ENCODE data around the gene ZBTB16.

DNA sequence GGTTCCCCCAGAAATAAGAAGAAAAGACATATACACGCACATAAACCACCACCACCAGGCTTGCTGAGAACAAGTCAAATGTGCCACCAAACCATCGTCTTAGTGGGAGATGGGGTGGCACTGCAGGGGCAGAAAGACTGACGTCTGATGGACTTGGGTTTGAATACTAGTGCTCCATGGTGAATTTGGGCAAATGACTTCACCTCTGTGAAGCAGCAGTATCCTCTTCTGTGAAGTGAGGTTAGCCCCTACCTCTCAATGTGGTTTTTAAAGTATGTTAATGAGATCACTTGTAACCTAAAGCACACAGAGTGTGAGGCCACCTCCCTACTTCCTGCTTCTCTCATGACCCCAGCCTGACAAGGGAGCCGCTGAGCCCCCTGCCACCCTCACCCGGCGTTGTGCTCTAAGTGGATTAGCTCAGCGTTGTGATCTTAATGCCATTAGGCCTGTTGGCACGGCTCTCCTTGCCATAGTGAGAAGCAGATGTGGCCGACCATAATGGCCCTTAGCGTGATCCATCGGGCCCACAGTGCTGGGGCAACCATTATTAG, 14.4 kb downstream of the ZBTB16 start:
- TF ChIP-seq RFX5 (IDR thresholded peaks at IDR 0.05; ENCODE audit: low read depth, low read length): no peak
- no peak for TF ChIP-seq MXI1 (IDR thresholded peaks at IDR 0.05; ENCODE audit: borderline replicate concordance, low read depth, low read length)
- TF ChIP-seq, protein P1, sequence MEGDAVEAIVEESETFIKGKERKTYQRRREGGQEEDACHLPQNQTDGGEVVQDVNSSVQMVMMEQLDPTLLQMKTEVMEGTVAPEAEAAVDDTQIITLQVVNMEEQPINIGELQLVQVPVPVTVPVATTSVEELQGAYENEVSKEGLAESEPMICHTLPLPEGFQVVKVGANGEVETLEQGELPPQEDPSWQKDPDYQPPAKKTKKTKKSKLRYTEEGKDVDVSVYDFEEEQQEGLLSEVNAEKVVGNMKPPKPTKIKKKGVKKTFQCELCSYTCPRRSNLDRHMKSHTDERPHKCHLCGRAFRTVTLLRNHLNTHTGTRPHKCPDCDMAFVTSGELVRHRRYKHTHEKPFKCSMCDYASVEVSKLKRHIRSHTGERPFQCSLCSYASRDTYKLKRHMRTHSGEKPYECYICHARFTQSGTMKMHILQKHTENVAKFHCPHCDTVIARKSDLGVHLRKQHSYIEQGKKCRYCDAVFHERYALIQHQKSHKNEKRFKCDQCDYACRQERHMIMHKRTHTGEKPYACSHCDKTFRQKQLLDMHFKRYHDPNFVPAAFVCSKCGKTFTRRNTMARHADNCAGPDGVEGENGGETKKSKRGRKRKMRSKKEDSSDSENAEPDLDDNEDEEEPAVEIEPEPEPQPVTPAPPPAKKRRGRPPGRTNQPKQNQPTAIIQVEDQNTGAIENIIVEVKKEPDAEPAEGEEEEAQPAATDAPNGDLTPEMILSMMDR (conservative IDR thresholded peaks at IDR 0.05; ENCODE audit: low read depth, low read length): no peak
- TF ChIP-seq, protein P2, sequence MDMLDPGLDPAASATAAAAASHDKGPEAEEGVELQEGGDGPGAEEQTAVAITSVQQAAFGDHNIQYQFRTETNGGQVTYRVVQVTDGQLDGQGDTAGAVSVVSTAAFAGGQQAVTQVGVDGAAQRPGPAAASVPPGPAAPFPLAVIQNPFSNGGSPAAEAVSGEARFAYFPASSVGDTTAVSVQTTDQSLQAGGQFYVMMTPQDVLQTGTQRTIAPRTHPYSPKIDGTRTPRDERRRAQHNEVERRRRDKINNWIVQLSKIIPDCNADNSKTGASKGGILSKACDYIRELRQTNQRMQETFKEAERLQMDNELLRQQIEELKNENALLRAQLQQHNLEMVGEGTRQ (IDR thresholded peaks at IDR 0.05; ENCODE audit: low read depth, low read length): no peak
- TF ChIP-seq RAD21 (IDR thresholded peaks at IDR 0.05; ENCODE audit: low read length): no peak

Measured in IMR-90 (cell line).